Measurements from ENCODE around the gene TCF21.
"Not testable (repeated sequence)": the region's sequence is repeated elsewhere in the genome, so short reads cannot be mapped to it uniquely, and the experiment has no call there.

The TCF21 gene

GRCh38 chr6:133888929-133889556, at the start of gene TCF21:
TCF21 (plus strand) TSS chr6:133889113; CDS start chr6:133889398, 285 bp downstream.
- DNase-seq: no peak

- no peak for DNase-seq
Measured at GRCh38 chr6:133841176-133841575, 47.7 kb upstream of the TCF21 start.

- no peak for DNase-seq
Measured at GRCh38 chr6:133843098-133843497, 45.8 kb upstream of the TCF21 start.

- DNase-seq: no peak
Measured at GRCh38 chr6:133844709-133845108, 44.2 kb upstream of the TCF21 start.

- DNase-seq: no peak
Measured at GRCh38 chr6:133854041-133854363, 34.9 kb upstream of the TCF21 start.

- DNase-seq: no peak
Measured at GRCh38 chr6:133854364-133855275, 34.3 kb upstream of the TCF21 start.

GRCh38 chr6:133855276-133855990, 33.5 kb upstream of the TCF21 start:
- no peak for DNase-seq

- no peak for DNase-seq
Measured at GRCh38 chr6:133855991-133856370, 32.9 kb upstream of the TCF21 start.

- DNase-seq: no peak
Measured at GRCh38 chr6:133856911-133857310, 32.0 kb upstream of the TCF21 start.

GRCh38 chr6:133857696-133858095, 31.2 kb upstream of the TCF21 start:
- no peak for DNase-seq

- DNase-seq: not testable (repeated sequence)
Measured at GRCh38 chr6:133861337-133861736, 27.6 kb upstream of the TCF21 start.

- DNase-seq: no peak
Measured at GRCh38 chr6:133863228-133863627, 25.7 kb upstream of the TCF21 start.

GRCh38 chr6:133865680-133866079, 23.2 kb upstream of the TCF21 start:
- no peak for DNase-seq

- DNase-seq: no peak
Measured at GRCh38 chr6:133871131-133871530, 17.8 kb upstream of the TCF21 start.

- no peak for DNase-seq
Measured at GRCh38 chr6:133873538-133873937, 15.4 kb upstream of the TCF21 start.

- DNase-seq: no peak
Measured at GRCh38 chr6:133877116-133877515, 11.8 kb upstream of the TCF21 start.

- no peak for DNase-seq
Measured at GRCh38 chr6:133880006-133880405, 8.9 kb upstream of the TCF21 start.

GRCh38 chr6:133880896-133881295, 8.0 kb upstream of the TCF21 start:
- no peak for DNase-seq

- no peak for DNase-seq
Measured at GRCh38 chr6:133886104-133886775, 2.7 kb upstream of the TCF21 start.

- no peak for DNase-seq
Measured at GRCh38 chr6:133887156-133887879, 1.6 kb upstream of the TCF21 start.

GRCh38 chr6:133887880-133888230, 1.1 kb upstream of the TCF21 start:
- DNase-seq: no peak

GRCh38 chr6:133889557-133890403, 867 bp downstream of the TCF21 start:
- no peak for DNase-seq
